Activated CD8-positive, alpha-beta memory T cell treated with anti-CD3 and anti-CD28 coated beads for 24 hours (primary cell): ENCODE data around the gene ADAMTS13.

Source experiments
- DNase-seq: peaks from one replicate; pipeline ENCODE4 v3.0.0-alpha.2; 2020

Gene ADAMTS13

DNA sequence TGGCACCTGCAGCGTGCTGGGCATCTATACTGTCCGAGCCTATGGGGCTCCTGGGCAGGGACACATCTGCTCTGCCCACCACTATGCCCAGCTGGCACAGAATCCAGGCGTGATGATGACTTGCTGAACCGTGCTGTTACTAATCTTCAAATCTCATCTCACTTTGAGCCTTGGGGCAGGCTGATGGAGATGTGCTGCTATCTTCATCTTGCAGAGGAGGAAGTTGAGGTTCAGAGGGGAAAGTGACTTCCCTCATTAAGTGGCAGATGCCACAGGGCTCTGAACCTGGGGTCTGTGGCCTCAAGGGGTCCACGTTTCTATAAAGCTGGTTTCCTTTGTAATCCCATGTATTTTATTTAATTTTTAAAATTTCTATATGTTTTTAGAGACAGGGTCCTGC lies 52.0 kb downstream of the ADAMTS13 start:
- no peak for DNase-seq

DNA sequence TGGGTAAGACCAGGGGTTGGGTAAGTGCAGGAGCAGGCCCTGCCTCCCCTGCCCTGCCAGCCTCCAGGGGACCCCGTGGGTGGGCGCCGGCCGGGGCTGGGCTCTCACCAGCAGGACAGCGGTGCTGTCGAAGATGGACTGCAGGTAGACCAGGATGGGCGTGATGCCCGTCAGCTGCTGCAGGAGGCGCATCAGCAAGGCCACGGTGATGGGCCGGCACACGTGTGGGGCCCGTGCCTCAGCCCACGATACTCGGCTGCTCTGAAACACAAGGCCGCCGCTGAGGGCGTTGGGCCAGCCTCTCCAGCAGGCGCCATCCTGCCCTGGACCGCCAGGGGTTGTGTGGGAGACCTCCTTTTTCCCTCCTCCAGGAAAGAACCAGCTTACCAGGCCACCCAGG lies 52.7 kb downstream of the ADAMTS13 start:
- no peak for DNase-seq

GRCh38 chr9:133475292-133476012 lies 53.3 kb downstream of the ADAMTS13 start:
- no peak for DNase-seq

DNA sequence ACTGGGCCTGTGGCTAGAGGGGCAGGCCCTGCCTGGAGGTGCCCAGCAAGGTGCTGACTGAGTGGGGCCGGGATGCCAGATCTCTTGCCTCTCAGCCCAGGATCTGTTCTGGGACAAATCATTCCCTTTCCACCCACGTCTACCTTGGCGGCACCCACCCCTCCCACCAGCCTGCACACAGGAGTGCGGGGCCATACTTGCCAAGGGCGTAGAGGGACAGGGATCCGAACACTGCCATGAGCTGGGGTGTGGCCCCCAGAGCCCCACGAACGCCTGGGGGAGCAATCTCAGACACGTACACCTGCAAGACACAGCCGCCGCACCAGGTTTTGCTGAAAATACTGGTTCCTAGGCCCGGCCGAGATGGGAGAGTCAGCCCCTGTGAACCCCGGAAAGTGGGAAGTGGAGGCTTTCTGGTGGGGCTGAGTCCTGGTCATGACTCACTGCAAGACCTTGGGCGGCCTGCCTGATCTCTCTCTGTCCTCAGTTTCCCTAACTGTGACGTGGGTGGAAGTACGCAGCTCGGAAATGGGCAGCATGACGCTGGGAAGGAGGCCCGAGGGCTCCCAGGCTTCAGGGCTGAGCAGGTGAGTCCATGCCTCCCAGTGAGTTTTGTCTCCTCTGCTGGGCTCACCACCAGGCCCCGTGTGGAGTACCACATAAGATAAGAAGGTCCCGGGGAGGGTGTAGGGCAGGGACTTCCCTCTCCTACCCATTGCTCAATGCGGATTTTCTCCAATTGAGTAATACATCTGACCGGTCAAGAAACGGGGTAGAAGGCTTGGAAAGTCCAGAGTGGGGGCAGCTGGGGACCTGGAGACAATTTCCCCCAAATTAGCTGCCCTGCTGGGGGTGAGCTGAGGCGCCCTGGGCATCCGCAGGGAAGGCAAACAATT lies 54.1 kb downstream of the ADAMTS13 start:
- no peak for DNase-seq

DNA sequence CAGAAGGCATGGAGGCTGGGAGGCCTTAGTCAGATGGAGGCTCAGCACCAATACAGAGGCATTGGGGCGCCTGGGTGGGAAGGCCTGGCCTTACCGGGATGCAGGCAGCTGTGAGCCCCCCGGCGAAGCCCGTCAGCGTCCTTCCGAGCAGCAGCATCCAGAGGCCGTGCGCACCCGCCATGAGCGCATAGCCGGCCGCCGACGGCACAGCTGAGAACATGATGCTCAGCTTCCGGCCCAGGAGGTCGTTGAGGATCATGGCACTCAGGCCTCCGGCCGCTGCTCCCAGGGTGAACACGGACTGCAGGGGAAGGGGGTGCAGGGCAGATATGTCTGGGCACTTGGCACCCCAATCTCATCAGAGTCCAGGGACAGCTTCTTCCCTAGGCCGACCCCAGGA lies 54.8 kb downstream of the ADAMTS13 start:
- DNase-seq, result no peak

- DNase-seq, result no peak
Measured at GRCh38 chr9:133477461-133477860, 55.3 kb downstream of the ADAMTS13 start.

GRCh38 chr9:133477992-133478850 lies 56.1 kb downstream of the ADAMTS13 start:
- DNase-seq, result no peak

DNA sequence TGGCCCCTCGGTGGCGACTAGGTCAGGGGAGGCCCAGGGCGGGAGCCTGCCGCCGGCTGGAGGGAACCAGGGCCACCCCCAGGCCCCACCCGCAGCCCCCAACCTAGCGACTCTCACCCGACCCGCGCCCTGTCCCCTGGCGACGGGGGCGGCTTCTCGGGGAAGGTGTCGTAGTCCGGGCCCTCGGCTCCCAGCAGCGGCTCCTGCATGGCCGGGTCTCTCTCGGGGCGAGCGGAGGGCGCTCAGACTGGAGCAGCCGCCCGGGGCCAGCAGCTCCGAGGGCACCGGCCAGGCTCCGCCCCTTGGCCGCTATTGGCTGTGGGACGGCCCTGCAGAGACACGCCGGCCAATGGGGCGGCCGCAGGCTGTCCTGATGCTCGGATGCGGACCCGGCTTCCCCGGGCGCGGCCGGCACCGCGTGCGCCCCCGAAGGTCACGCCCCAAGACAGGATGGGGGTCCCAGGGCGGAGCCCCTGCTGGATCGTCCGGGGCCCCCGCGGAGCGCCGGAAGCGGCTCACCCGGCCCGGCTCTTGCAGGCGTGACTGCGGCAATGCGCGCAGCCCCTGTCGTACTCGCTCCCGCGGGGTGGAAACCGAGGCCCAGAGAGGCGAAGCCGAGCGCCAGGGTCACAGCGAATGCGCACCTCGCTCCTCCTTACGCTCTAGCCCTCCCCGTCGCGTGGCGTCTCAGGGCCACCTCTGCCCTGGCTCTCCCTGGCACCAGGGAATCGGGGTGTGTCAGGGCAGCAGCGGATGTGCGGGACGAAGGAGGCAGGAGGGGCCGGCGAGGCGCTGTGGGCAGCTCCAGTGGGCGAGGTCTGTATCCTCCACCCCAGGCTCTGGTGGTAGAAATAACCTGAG lies 56.9 kb downstream of the ADAMTS13 start, which contains the start of gene SLC2A6:
Gene SLC2A6, minus strand, starts transcription at position 249 of the 861 bp plus-strand sequence. Its CDS starts 40 bp downstream, at position 209.
- peak; percentile 93 for DNase-seq

DNA sequence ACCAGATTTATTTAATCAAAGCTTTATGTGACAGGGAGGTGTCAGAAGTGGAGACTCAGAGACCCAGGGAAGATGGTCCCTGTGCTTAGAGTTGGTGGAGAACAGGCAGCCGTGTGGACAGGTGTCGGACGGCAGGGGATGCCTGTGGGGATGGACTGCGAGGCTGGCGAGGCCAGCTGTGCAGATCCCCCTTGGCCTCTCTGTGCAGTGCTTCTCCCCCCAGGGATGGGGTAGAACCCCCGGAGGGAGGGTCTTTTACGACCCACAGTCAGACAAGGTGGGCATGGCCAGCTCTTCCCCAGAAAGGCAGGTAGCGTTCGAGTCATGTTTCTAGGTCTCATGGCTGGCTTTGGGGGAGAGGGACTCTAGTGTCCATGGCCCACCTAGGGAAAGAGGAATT lies 61.4 kb downstream of the ADAMTS13 start:
- DNase-seq, result no peak

- no peak for DNase-seq
Measured at GRCh38 chr9:133484671-133485437, 62.7 kb downstream of the ADAMTS13 start.

GRCh38 chr9:133485531-133486260 lies 63.5 kb downstream of the ADAMTS13 start:
- DNase-seq, result no peak

DNA sequence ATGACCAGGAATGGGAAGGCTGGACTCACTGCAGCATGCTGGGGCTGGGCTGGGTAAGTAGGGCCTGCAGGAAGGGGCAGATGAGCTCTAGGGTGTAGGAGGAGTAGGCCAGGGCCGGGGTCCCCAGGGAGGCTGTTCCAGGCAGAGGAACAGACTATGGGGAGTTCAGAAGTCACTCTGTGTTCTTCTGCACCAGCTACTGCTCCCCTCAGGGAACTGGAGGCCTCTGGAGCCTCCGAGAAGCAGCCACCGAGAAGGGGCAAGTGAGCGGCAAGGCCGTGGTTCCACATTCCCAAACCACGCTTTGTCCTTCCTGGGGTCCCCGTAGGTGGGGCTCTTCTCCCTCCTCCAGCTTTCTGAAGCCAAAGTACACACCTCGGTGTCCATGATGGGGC lies 65.2 kb downstream of the ADAMTS13 start:
- no peak for DNase-seq

DNA sequence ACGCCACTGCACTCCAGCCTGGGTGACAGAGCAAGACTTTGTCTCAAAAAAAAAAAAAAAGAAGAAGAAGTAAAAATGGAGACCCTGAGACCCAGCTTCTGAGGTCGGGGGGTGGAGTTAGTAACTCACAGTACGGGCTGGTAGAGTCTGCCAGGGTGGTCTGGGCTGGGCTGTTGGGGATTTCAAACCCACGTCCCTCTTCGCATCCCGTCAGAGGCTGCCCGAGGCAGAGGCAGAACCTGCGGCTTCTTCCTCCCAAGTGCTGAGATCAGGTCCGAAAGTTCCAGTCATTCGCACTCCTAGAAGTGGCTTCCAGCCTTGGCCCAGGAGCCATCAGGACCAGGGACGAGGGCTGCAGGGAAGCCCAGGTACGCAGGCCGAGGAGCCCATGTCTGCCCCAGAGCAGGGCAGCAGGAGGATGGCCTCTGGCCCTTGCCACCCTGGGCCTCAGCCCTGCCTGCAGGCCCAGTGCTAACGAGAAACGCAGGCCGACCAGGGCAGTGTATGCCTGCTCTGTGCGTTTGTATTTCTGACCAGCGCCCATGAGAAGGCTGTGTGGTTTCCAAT lies 66.6 kb downstream of the ADAMTS13 start:
- no peak for DNase-seq

- DNase-seq, result no peak
Measured at GRCh38 chr9:133489253-133490190, 67.4 kb downstream of the ADAMTS13 start.

DNA sequence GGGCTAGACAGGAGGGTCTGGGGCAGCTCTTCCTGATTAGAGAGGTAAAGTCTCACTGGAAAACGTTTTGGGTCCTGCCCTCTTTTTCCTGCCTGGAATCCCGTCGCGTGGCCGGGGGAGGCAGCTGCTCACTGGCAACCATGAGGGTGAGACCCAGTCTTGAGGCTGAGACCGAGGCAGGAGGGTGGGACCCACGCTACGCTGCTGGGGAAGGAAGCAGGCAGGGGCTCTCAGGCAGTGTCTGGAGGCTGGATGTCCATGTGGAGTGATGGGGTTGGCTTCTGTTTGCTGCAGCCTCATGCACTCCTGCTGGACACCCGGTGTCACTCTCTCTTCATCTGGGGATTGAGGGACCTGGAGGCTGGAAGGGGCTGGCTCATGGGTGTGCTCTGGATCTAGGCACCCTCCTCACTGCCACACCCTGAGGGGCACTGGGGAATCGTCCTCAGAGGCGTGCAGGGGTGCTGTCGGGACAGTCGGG lies 68.1 kb downstream of the ADAMTS13 start:
- DNase-seq, result no peak

DNA sequence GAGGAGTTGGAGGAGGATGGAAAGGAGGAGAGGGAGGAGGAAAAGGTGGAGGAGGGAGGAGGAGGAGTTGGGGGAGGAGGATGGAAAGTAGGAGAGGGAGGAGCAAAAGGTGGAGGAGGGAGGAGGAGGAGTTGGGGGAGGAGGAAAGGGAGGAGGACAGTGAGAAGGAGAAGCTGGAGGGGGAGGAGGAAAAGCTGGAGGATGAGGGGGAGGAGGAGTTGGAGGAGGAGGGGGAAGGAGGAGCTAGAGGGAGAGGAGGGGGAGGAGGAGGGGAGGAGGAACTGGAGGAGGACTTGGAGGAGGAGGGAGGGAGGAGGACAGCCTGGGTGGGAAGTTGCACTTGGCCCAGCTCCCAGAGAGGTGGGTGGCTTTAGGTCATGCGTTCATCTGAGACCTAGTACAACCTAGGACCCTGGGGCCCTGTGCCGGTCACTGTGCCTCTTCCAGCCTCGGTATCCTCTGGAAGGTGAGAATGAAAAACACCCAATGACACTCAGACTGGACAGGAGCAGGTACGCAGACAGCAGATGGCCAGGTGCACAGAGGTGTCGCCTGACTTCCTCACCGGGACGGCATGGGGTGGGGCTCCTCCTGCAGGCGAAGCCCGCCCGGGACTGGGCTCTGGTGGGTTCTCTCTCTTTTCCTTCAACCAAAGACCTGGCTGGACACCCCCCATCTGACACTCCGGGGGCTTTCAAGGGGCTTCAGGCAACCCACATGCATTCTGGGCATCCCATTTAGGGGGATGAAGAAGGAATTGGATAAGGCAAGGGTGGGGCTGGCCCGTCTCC lies 68.9 kb downstream of the ADAMTS13 start:
- no peak for DNase-seq

DNA sequence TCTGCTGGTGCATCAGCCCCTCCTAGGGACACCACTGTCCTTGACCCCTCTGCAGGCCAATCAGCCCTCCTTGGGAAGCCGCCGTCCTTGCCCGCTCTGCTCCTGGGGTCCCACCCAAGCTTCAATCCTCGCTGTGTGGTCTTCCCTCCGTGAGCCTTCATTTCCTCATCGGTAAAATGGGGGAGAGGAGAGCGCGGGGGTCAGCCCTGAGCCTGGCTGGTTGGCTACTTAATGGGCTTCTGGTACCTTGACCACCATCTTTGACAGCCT lies 69.4 kb downstream of the ADAMTS13 start:
- DNase-seq, result no peak
